HG03139 (cell line): ENCODE data around the gene PEX11B.
A peak's percentile ranks its signal among the peaks of the same experiment; 100 is the strongest.

Experiments
- ATAC-seq: cut with Tn5 transposase; IDR thresholded peaks from one replicate; pipeline ENCODE4 v1.9.1; 2021; ENCODE audit not compliant: unreplicated experiment

The PEX11B gene

GRCh38 chr1:145918144-145918991, at the start of gene PEX11B:
PEX11B (minus strand) TSS chr1:145918717; CDS start chr1:145918688, 29 bp downstream.
- ATAC-seq, result peak; percentile 79

GRCh38 chr1:145967288-145967687, 48.8 kb upstream of the PEX11B start:
- ATAC-seq, result no peak

GRCh38 chr1:145965119-145965744, 46.7 kb upstream of the PEX11B start:
- ATAC-seq, result no peak

GRCh38 chr1:145964328-145965118, 46.0 kb upstream of the PEX11B start, which contains the start of the genes ANKRD34A and POLR3GL:
ANKRD34A (minus strand) TSS chr1:145964575; CDS start chr1:145961759, 2,816 bp downstream.
POLR3GL (plus strand) TSS chr1:145964690; CDS start chr1:145974866, 10,176 bp downstream.
- peak; percentile 82 for ATAC-seq

GRCh38 chr1:145963265-145964019, 44.9 kb upstream of the PEX11B start:
- ATAC-seq, result no peak

- no peak for ATAC-seq
These were observed 43.9 kb upstream of the PEX11B start for GRCh38 chr1:145962157-145963102.

- no peak for ATAC-seq
These were observed 43.1 kb upstream of the PEX11B start for GRCh38 chr1:145961425-145962156.

- ATAC-seq, result no peak
These were observed 42.5 kb upstream of the PEX11B start for GRCh38 chr1:145961109-145961424.

- ATAC-seq, result no peak
These were observed 42.1 kb upstream of the PEX11B start for GRCh38 chr1:145960468-145961108.

- ATAC-seq, result no peak
These were observed 41.5 kb upstream of the PEX11B start for GRCh38 chr1:145959957-145960467.

- ATAC-seq, result no peak
These were observed 40.8 kb upstream of the PEX11B start for GRCh38 chr1:145959333-145959732.

- no peak for ATAC-seq
These were observed 40.2 kb upstream of the PEX11B start for GRCh38 chr1:145958734-145959133.

GRCh38 chr1:145957443-145958319, 39.2 kb upstream of the PEX11B start, which contains the start of gene LIX1L:
LIX1L (minus strand) TSS chr1:145958017; CDS start chr1:145957927, 90 bp downstream.
- ATAC-seq, result peak; percentile 78

GRCh38 chr1:145956781-145957442, 38.4 kb upstream of the PEX11B start:
- ATAC-seq, result no peak

- ATAC-seq, result no peak
These were observed 37.8 kb upstream of the PEX11B start for GRCh38 chr1:145956361-145956760.

- ATAC-seq, result no peak
These were observed 36.9 kb upstream of the PEX11B start for GRCh38 chr1:145955436-145955835.

- ATAC-seq, result no peak
These were observed 35.3 kb upstream of the PEX11B start for GRCh38 chr1:145953861-145954260.
